Body of pancreas (tissue), 4 donors: ENCODE results near the gene CCDC175. TPM values are rescaled to one million over a fixed set of nuclear protein-coding genes. Genes with fewer than 3 reads are reported as not detected.
A peak's percentile ranks its signal among the peaks of the same experiment; 100 is the strongest.

Experiments
- ATAC-seq: fragments of 150-250 bp; one replicate; pipeline ENCODE4 v1.9.1; 2016
- DNase-seq, 4 donors: peaks; one replicate each; pipeline ENCODE4 v3.0.0-alpha.2; 2019
- H3K27ac ChIP-seq, 4 donors: fragments of 200-600 bp; sonication (generic); 1 replicate in 3 of 4; 2 replicates in 1 of 4; pipeline versions ENCODE4 v1.5.1 to v1.6.1; 2016 to 2019; ENCODE audit warnings: mild to moderate bottlenecking in 1 of 4, mixed read lengths in 1 of 4, moderate library complexity in 1 of 4
- H3K27me3 ChIP-seq, 2 donors: fragments of 200-600 bp; sonication (generic); one replicate each; pipeline ENCODE4 v1.6.0; 2016; ENCODE audit warnings: mild to moderate bottlenecking in 1 of 2
- H3K36me3 ChIP-seq, 2 donors: fragments of 200-600 bp; sonication (generic); replicated peaks in 1 of 2; 2 replicates each; pipeline ENCODE4 v1.5.1; 2016; ENCODE audit warnings: low read depth in 2 of 2; ENCODE audit not compliant: insufficient read depth in 1 of 2
- H3K4me1 ChIP-seq: fragments of 200-600 bp; sonication (generic); one replicate; pipeline ENCODE4 v1.6.0; 2016
- H3K4me3 ChIP-seq, 2 donors: fragments of 200-600 bp; sonication (generic); 1 replicate in 1 of 2; 2 replicates in 1 of 2; pipeline ENCODE4 v1.5.1; 2016 to 2019
- H3K9me3 ChIP-seq, 3 donors: fragments of 200-600 bp; sonication (generic); 1 replicate in 2 of 3; 2 replicates in 1 of 3; pipeline ENCODE4 v1.5.1; 2016
- CTCF ChIP-seq, 7 experiments: fragments of 450-650 bp in 4 of 7; fragments of 200-600 bp in 3 of 7; sonication (generic) in 3 of 7; IDR thresholded peaks; one replicate each; pipeline ENCODE4 v1.5.1; 2016 to 2019; ENCODE audit warnings: antibody characterized with exemption in 7 of 7
- POLR2A ChIP-seq, 3 donors: fragments of 450-650 bp; IDR thresholded peaks; one replicate each; pipeline ENCODE4 v1.6.1; 2016; ENCODE audit warnings: antibody characterized with exemption in 3 of 3, mild to moderate bottlenecking in 2 of 3
- WGBS, 2 donors: methylation state at CpG; one replicate each; pipeline ENCODE4 v1.1.5; 2017; 5-methylcytosine and 5-hydroxymethylcytosine counted together
- intact Hi-C: fragments of 100-400 bp; cut with DNase I; formaldehyde crosslinking; loops from one replicate; pipeline ENCODE4 v1.15.1; 2023
- total RNA-seq, 2 donors: library from RNA; depleted of rRNA; stranded (reverse); fragments of >200 nt; gene quantifications; one replicate each; pipeline ENCODE4 v1.1.0, GENCODE V29; 2016

The CCDC175 gene
- total RNA-seq, 2 donors from 2014 or later = not detected

- DNase-seq (no peak), ATAC-seq (no peak)
- H3K27ac ChIP-seq = no peak overlapping the region
- no peak overlapping the region for H3K4me3 ChIP-seq
- no peaks in the 10 kb centered on the region for H3K9me3 ChIP-seq
- 89 to 94% methylated on average over 3 of the region's 3 CpGs for WGBS, 2 donors
- H3K27me3 ChIP-seq = no peaks in the 10 kb centered on the region
- H3K4me1 ChIP-seq = peaks cover 12% of the 10 kb centered on the region
- peaks cover 0 to 9% of the 10 kb centered on the region in 2 donors for H3K36me3 ChIP-seq
- no peak for TF ChIP-seq POLR2A (IDR thresholded peaks at IDR 0.05)
- TF ChIP-seq CTCF (IDR thresholded peaks at IDR 0.05) = no peak
- intact Hi-C loops = no loop called here
These were observed 85.9 kb downstream of the CCDC175 start for GRCh38 chr14:59490756-59491155.

DNA sequence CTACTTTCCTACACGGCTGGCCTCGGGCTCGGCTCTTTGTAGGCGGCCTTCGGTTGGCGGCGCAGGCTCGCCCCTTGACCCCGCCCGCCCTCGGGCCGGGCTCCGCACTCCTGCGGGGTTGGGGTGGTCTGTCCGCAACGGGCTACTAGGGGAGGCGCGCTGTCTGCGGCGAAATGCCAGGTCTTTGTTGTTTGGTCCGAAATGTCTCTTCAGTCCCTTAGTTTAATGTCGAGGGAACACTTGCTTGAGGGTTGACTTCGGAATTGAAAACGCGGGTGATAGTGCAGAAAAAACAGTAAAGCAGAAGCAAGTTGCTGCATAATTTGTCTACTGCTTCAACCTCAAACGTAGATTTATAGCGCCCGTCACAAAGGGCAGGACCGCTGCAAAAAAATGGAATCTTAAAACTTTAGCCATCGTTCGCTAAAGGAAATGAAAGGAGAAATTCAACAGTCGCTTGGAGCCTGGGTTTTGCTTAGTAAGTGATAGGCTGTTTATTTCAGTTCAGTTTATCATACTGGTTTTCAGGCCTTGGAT is 91.9 kb downstream of the CCDC175 start:
- 0% methylated on average over 19 to 32 of the region's 32 CpGs for WGBS, 2 donors
- peaks cover 50% of the 10 kb centered on the region for H3K4me1 ChIP-seq
- no peaks in the 10 kb centered on the region for H3K9me3 ChIP-seq
- H3K36me3 ChIP-seq = no peaks in the 10 kb centered on the region
- intact Hi-C loops = no loop called here
- H3K4me3 ChIP-seq = peak overlapping the region; percentile 93 to 94
- no peaks in the 10 kb centered on the region for H3K27me3 ChIP-seq
- TF ChIP-seq CTCF (IDR thresholded peaks at IDR 0.05) (no peak), POLR2A (IDR thresholded peaks at IDR 0.05) (no peak)
- DNase-seq = no peak
- ATAC-seq = peak; percentile 46
- peak overlapping the region; percentile 81 to 96 (median 87) for H3K27ac ChIP-seq

- DNase-seq (peak; percentile 97 to 99 (median 98)), ATAC-seq (peak; percentile 94)
- TF ChIP-seq CTCF (IDR thresholded peaks at IDR 0.05) (peak; percentile 48 to 69 (median 66)), POLR2A (IDR thresholded peaks at IDR 0.05) (peak; percentile 75 to 91 (median 91))
- Histone ChIP-seq H3K27ac (peak within 1 kb of the TSS; percentile 81 to 96 (median 87)), H3K27me3 (no peaks in the 10 kb centered on the region), H3K4me3 (peak within 1 kb of the TSS; percentile 93 to 94), H3K4me1 (peaks cover 50% of the 10 kb centered on the region), H3K9me3 (no peaks in the 10 kb centered on the region), H3K36me3 (no peaks in the 10 kb centered on the region)
- WGBS, 2 donors = 0 to 1% methylated on average over 22 to 88 of the region's 92 CpGs
- intact Hi-C loops = no loop called here
These were observed 92.6 kb downstream of the CCDC175 start, which contains the start of the genes JKAMP and L3HYPDH for GRCh38 chr14:59483819-59484638. Gene JKAMP, plus strand, starts transcription at chr14:59484517. Its CDS starts 73 bp downstream, at chr14:59484590. Gene L3HYPDH, minus strand, starts transcription at chr14:59484408. Its CDS starts 92 bp downstream, at chr14:59484316.

DNA sequence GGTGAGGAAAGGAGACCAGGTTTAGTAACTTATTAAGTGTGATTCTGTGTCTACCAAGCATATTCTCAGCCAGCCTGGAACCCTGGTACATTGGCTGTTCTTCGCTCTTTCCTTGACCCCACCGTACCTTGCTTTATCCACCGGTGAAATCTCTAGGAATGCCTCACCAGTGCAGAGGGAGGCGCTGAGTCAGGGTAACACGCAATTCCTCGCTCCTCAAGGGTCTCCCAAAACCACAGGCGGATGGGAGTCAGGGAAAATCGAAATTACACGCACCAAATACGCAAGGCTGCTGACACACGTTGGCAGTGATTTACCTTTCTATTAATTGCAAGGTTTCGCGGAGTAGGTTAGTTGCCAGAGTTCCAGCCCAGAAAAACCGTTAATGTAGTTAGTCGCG is 93.2 kb downstream of the CCDC175 start:
- TF ChIP-seq CTCF (IDR thresholded peaks at IDR 0.05) (no peak), POLR2A (IDR thresholded peaks at IDR 0.05) (no peak)
- H3K4me3 ChIP-seq = peak overlapping the region; percentile 93 to 94
- H3K9me3 ChIP-seq = no peaks in the 10 kb centered on the region
- 1 to 3% methylated on average over 16 of the region's 16 CpGs for WGBS, 2 donors
- H3K27ac ChIP-seq = peak overlapping the region; percentile 81 to 96 (median 87)
- ATAC-seq (peak; percentile 5), DNase-seq (peak in 1 of 4 donors; percentile 16)
- peaks cover 50% of the 10 kb centered on the region for H3K4me1 ChIP-seq
- intact Hi-C loops = no loop called here
- no peaks in the 10 kb centered on the region for H3K27me3 ChIP-seq
- H3K36me3 ChIP-seq = no peaks in the 10 kb centered on the region
